Glutamatergic neuron (in vitro differentiated cells): Measurements from ENCODE around the gene OLFM1. TPM values are rescaled to one million over a fixed set of nuclear protein-coding genes. Genes with fewer than 3 reads are reported as not detected.

Experiments
- DNase-seq: peaks from one replicate; pipeline ENCODE4 v3.0.0; 2022
- H3K27ac Mint-ChIP-seq: one replicate; pipeline ENCODE4 v1.8.0; 2020; ENCODE audit warnings: mild to moderate bottlenecking, mixed read lengths, inconsistent platforms; ENCODE audit not compliant: unreplicated experiment
- H3K27me3 Mint-ChIP-seq: one replicate; pipeline ENCODE4 v1.8.0; 2020; ENCODE audit warnings: mild to moderate bottlenecking, moderate library complexity, mixed read lengths, inconsistent platforms; ENCODE audit not compliant: unreplicated experiment
- H3K36me3 Mint-ChIP-seq: one replicate; pipeline ENCODE4 v1.8.0; 2020; ENCODE audit warnings: mild to moderate bottlenecking, mixed read lengths, inconsistent platforms; ENCODE audit not compliant: unreplicated experiment
- H3K4me1 Mint-ChIP-seq: one replicate; pipeline ENCODE4 v1.8.0; 2020; ENCODE audit warnings: mild to moderate bottlenecking, low read depth, mixed read lengths, inconsistent platforms; ENCODE audit not compliant: unreplicated experiment
- H3K4me3 Mint-ChIP-seq: one replicate; pipeline ENCODE4 v1.8.0; 2020; ENCODE audit warnings: mild to moderate bottlenecking, mixed read lengths, inconsistent platforms; ENCODE audit not compliant: unreplicated experiment
- H3K9me3 Mint-ChIP-seq: one replicate; pipeline ENCODE4 v1.8.0; 2020; ENCODE audit warnings: mild to moderate bottlenecking, moderate library complexity, mixed read lengths, inconsistent platforms; ENCODE audit not compliant: unreplicated experiment
- CTCF ChIP-seq: fragments of 200-600 bp; sonication (generic); IDR thresholded peaks from one replicate; pipeline ENCODE4 v1.5.0; 2021; ENCODE audit not compliant: partially characterized antibody, unreplicated experiment
- total RNA-seq: library from RNA; stranded (reverse); fragmentation: NEBNext Ultra II Directional; extraction: Animal tissue kit (Norgen Biotek cat#: 25700); gene quantifications from one replicate; pipeline ENCODE4 v1.2.1, GENCODE V29; 2021; ENCODE audit not compliant: unreplicated experiment

OLFM1 gene
- total RNA-seq, 1 donor from 2014 or later: 387 TPM

- peak; percentile 94 for DNase-seq
- Mint-ChIP-seq H3K27ac (peak overlapping the region; percentile 87), H3K4me3 (peak overlapping the region; percentile 76), H3K4me1 (peaks cover 39% of the 10 kb centered on the region), H3K36me3 (peaks cover 10% of the 10 kb centered on the region), H3K9me3 (peaks cover 10% of the 10 kb centered on the region), H3K27me3 (peaks cover 17% of the 10 kb centered on the region)
- peak; percentile 92 for TF ChIP-seq CTCF
Observed at GRCh38 chr9:135085830-135086546, 1.5 kb upstream of the OLFM1 start.

DNA sequence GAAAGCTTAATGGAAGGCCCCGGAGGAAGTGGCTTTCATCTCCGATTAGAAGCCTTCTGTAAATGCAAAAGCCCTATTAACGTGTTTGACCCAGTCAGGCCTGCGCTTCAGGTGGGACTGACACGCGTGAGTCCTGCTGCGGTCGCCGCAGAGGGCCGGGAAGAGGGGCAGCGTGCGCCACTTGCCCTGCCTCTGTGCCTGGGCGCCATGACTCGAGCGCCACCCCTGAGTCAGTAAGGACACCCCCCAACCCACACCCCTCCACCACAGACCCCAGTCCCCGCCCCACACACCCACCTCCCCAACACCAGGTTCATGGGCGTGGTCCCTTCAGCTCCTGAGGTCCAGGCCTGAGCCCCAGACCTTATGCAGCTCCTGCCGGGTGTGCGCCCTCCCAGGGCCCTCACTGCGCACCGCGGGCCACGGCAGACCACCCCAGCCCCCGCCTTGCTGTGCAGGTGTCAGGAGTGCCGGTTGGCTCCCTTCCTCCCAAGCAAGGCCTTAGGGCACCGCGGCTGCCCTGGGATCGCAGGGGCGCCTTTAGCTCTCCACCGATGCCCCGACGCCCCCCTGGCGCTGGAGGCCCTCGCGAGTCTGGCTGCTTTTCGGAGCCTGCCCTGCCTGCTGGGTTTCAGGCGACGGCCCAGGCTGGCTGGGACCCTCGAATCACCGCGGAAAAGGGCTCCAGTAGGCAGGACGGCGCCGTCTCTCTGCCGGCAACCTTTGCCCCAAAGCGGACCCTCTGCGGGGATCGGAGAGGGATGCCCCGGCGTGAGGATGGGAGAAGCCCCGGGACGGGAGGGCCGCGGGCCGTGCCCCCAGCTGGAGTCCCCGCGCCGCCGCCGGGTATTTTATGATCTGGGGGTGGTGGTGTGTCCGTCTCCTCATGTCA, 625 bp upstream of the OLFM1 start:
- Mint-ChIP-seq H3K9me3 (peaks cover 10% of the 10 kb centered on the region), H3K36me3 (peaks cover 9% of the 10 kb centered on the region), H3K27ac (peak overlapping the region; percentile 87), H3K4me1 (peaks cover 41% of the 10 kb centered on the region), H3K4me3 (peak overlapping the region; percentile 76), H3K27me3 (peaks cover 19% of the 10 kb centered on the region)
- no peak for DNase-seq
- no peak for TF ChIP-seq CTCF

DNA sequence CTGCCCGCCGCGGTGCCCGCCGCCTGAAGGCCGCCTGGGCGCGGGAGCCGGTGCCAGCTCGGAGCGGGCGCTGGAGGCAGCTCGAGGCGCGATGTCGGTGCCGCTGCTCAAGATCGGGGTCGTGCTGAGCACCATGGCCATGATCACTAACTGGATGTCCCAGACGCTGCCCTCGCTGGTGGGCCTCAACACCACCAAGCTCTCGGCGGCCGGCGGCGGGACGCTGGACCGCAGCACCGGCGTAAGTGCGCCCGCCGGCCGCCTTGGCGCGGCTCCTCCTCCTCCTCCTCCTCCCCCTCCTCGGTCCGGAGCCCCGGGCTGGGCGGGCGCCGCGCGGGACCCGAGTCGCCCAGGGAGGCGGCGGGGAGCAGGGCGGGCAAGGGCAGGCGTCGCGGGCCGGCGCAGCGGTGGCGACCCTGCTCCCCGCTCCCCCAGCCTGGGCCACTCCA, 455 bp downstream of the OLFM1 start:
- no peak for TF ChIP-seq CTCF
- H3K4me3 Mint-ChIP-seq: no peak overlapping the region
- peaks cover 10% of the 10 kb centered on the region for H3K9me3 Mint-ChIP-seq
- H3K27me3 Mint-ChIP-seq: peaks cover 21% of the 10 kb centered on the region
- H3K4me1 Mint-ChIP-seq: peaks cover 42% of the 10 kb centered on the region
- no peak overlapping the region for H3K27ac Mint-ChIP-seq
- peak; percentile 52 for DNase-seq
- H3K36me3 Mint-ChIP-seq: peaks cover 6% of the 10 kb centered on the region

DNA sequence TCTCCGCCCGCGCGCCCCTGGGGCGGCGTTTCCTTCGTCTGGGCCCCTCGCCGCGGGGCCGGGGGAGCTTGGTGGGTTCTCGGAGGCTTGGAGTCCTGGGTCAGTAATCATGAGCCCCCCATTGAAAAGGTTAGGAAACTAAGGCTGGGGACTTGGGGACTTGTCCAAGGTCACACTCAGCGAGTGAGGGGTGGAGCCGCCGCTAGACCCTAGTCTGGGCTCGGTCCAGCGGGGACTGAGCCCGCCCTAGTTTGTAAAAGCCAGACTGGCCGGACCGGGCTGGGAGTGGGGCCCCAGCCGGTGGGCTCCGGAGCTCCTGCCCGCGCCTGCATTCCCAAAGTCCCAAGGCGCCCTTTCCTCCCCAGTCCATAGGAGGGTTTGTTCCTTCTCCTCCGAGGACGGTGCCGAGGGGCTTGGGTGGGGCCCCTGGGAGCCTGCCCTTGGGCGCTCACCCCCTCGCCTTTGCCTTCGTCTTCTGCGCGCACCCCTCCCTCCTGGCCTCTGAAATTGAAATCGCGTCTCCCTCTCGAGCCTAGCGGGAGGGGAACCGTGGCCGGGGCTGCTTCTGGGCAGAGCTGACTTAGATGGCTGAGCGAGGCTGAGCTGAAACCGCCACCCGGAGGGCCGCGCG, 995 bp downstream of the OLFM1 start:
- Mint-ChIP-seq H3K4me1 (peaks cover 42% of the 10 kb centered on the region), H3K4me3 (peak overlapping the region; percentile 87), H3K27me3 (peaks cover 17% of the 10 kb centered on the region), H3K36me3 (peaks cover 6% of the 10 kb centered on the region), H3K9me3 (peaks cover 12% of the 10 kb centered on the region), H3K27ac (no peak overlapping the region)
- no peak for TF ChIP-seq CTCF
- peak; percentile 50 for DNase-seq
